ENCODE data around the gene TRAF2.

Gene TRAF2

DNA sequence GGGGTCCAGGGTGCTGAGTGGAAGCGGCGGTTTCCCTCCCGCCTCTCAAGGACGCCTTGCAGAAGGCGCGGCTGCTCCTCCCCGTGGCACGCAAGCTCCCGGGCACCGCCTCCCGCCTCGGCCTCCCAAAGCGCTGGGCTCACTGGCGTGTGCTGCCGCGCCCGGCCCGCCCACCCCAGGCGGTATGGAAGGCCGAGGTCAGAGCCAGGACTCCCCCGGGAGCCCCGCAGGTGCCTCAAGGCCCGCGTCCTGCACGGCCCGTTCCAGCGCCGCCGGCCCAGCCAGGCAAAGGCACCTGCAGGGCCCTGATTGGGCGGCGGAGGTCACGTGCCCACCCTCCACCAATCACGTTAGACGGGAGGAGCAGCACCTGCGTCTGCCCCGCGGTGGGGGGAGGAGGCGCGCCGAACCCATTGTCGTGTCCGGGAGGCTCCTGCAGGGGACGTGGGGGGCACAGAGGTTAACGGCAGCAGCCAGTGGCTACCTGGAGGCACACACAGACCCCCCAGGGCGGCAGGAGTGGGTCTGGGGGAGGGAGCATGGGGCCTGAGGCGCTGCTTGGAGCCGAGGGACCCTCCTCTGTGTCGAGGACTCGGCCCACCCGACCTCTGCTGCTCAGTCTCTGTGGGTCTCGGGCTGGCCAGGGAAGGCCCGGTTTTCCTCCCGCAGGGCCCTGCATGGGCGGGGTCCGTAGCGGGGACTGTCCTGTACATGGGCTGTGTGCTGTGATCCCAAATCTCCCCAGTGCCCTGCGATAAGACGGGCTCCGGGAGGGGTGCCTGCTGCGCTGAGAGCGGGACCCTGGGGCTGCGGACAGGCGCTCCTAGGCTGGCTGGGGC, 63.7 kb downstream of the TRAF2 start:
- TF ChIP-seq, protein P1, sequence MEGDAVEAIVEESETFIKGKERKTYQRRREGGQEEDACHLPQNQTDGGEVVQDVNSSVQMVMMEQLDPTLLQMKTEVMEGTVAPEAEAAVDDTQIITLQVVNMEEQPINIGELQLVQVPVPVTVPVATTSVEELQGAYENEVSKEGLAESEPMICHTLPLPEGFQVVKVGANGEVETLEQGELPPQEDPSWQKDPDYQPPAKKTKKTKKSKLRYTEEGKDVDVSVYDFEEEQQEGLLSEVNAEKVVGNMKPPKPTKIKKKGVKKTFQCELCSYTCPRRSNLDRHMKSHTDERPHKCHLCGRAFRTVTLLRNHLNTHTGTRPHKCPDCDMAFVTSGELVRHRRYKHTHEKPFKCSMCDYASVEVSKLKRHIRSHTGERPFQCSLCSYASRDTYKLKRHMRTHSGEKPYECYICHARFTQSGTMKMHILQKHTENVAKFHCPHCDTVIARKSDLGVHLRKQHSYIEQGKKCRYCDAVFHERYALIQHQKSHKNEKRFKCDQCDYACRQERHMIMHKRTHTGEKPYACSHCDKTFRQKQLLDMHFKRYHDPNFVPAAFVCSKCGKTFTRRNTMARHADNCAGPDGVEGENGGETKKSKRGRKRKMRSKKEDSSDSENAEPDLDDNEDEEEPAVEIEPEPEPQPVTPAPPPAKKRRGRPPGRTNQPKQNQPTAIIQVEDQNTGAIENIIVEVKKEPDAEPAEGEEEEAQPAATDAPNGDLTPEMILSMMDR (IDR thresholded peaks at IDR 0.05; ENCODE audit: low read depth, low read length, missing control alignments): no peak
- in situ Hi-C loops (cut with HindIII; ENCODE audit: low pct_ligation_motif_present, low sequenced_read_pairs): loop anchor here (25.0 kb wide), 1 partner anchor 87 kb away; the partner anchor contains the start of genes ABCA2, FUT7 and NPDC1
- H3K36me3 ChIP-seq (replicated peaks): no peaks in the 10 kb centered on the region
- H3K27me3 ChIP-seq (replicated peaks): no peaks in the 10 kb centered on the region
- peak overlapping the region; percentile 53 for H3K4me3 ChIP-seq (ENCODE audit: low read depth, low read length)
- H3K27ac ChIP-seq: no peak overlapping the region
- peak; percentile 81 for DNase-seq

DNA sequence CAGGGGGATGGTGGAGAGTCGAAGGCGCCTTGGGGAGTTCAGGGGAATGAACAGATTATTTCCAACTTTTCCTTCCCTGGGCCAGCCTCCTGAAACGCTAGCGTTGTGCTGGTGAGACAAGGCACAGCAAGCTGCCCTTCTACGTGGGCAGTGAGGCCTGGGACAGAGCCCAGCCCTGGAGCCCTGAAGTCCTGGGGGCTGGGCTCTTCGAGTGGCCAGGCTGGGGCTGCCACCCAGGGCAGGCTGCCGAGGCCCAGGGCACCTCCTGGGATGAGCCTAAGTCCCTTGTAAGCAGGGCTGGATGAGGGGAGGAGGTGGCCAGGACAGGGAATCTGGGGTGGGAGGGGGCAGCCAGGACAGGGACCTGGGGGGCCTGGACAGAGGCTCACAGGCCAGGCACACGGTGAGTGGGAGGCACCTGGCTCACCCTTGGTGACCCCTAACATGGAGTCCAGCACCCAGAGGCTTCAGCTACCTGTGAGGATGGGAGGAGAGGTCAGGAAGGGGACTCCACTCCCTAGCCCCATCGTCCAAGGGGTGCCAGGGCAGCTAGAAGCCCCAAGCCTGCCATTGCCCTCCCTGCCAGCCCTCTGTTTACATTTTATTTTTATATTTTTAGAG, 64.5 kb downstream of the TRAF2 start:
- Histone ChIP-seq H3K4me3 (ENCODE audit: low read depth, low read length) (peak overlapping the region; percentile 53), H3K27me3 (replicated peaks) (no peaks in the 10 kb centered on the region), H3K27ac (no peak overlapping the region), H3K36me3 (replicated peaks) (no peaks in the 10 kb centered on the region)
- TF ChIP-seq, protein P1 (IDR thresholded peaks at IDR 0.05; ENCODE audit: low read depth, low read length, missing control alignments): no peak
- in situ Hi-C loops (cut with HindIII; ENCODE audit: low pct_ligation_motif_present, low sequenced_read_pairs): no loop called here
- DNase-seq: no peak

DNA sequence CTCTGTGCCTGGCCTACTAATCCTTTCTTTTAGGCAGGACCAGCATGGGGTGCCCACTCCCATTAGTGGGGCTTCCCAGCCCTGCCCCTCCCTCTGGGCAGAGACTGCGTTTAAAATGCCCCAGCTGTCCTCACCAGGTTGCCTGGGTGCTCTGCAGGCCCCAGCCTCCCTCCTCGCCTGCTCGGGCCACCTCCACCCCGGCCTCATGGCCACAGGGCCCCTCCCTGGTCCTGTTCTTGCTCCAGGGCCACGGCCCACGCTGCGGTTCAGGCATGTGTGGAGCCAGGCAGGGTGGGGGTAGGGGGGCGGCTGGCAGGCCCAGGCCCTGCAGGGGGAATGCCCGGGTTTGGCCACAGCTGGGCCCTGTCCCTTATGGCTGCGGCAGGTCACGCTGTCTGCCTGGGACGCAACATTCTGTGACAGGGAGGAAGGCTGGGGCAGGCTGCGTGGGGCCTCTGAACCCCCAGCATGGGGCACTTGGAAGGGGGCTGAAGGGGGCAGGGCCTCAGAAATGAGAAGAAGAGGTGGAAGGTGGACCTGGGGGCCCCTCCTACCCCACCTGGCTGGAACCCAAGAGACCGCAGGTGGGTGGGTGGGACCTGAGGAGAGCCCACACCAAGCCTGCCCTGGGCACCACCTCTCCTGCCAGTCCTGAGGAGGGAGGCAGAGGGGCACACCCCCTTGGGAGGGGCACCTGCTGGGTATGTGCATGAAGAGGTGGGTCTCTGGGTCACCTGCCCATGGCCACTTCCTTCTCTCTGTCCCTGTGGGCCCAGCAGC, 65.4 kb downstream of the TRAF2 start, which contains the start of gene LCN12:
TSS of gene LCN12 (plus strand) at position 733 of the 780 bp plus-strand sequence. CDS start 55 bp downstream, outside the sequence.
- no peak within 1 kb of the TSS for H3K27ac ChIP-seq
- H3K36me3 ChIP-seq (replicated peaks): no peaks in the 10 kb centered on the region
- H3K4me3 ChIP-seq (ENCODE audit: low read depth, low read length): no peak within 1 kb of the TSS
- H3K27me3 ChIP-seq (replicated peaks): no peaks in the 10 kb centered on the region
- DNase-seq: no peak
- in situ Hi-C loops (cut with HindIII; ENCODE audit: low pct_ligation_motif_present, low sequenced_read_pairs): no loop called here
- TF ChIP-seq, protein P1 (IDR thresholded peaks at IDR 0.05; ENCODE audit: low read depth, low read length, missing control alignments): no peak

DNA sequence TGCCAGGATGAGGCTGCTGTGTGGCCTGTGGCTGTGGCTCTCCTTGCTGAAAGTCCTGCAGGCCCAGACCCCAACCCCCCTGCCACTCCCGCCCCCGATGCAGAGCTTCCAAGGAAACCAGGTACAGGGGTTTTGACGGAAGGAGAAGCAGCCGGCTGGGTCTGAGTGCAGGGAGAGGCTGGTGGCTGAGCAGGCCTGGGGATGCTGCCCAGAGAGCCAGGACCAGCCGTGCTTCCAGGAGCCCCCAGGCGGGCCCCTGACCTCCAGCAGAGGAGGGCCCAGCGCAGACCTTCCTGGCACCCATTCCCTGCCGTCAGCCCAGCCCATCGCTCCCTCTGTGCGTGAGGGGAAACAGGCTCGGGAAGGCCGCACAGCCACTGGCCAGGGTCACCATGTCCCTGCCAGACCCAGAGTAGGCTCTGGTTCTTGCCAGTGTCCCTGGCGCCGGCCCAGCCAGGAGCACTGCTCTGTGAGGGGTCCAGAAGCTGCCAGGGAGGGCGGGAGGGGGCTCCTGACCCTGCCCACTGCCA, 66.1 kb downstream of the TRAF2 start:
- Histone ChIP-seq H3K4me3 (ENCODE audit: low read depth, low read length) (no peak overlapping the region), H3K36me3 (replicated peaks) (no peaks in the 10 kb centered on the region), H3K27ac (no peak overlapping the region), H3K27me3 (replicated peaks) (no peaks in the 10 kb centered on the region)
- no peak for DNase-seq
- TF ChIP-seq, protein P1 (IDR thresholded peaks at IDR 0.05; ENCODE audit: low read depth, low read length, missing control alignments): no peak
- in situ Hi-C loops (cut with HindIII; ENCODE audit: low pct_ligation_motif_present, low sequenced_read_pairs): no loop called here

DNA sequence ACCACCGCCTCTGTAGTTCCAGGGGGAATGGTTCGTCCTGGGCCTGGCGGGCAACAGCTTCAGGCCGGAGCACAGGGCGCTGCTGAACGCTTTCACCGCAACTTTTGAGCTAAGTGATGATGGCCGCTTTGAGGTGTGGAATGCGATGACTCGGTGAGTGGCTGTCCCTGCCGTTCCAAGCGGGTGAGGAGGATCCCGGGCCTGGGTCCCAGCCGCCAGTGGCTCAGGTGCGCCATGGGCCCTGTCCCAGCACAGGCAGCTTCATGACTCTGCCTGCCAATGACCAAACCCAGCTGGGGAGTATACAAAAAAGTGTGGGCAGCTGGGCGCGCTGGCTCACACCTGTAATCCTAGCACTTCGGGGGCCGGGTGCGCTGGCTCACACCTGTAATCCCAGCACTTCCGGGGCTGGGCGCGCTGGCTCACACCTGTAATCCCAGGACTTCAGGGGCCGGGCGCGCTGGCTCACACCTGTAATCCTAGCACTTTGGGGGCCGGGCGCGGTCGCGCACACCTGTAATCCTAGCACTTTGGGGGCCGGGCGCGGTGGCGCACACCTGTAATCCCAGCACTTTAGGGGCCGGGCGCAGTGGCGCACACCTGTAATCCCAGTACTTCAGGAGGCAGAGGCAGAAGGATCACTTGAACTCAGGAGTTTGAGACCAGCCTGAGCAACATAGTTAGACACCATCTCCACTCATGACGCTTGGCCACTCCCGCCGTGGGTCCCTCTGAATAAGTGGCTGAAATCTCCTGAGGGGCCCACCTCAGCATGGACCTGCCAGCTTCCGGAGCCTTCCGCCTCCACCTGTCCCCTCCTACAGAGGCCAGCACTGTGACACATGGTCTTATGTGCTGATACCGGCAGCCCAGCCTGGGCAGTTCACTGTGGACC, 66.8 kb downstream of the TRAF2 start:
- Histone ChIP-seq H3K27ac (no peak overlapping the region), H3K27me3 (replicated peaks) (no peaks in the 10 kb centered on the region), H3K36me3 (replicated peaks) (no peaks in the 10 kb centered on the region), H3K4me3 (ENCODE audit: low read depth, low read length) (no peak overlapping the region)
- TF ChIP-seq, protein P1 (IDR thresholded peaks at IDR 0.05; ENCODE audit: low read depth, low read length, missing control alignments): no peak
- in situ Hi-C loops (cut with HindIII; ENCODE audit: low pct_ligation_motif_present, low sequenced_read_pairs): no loop called here
- DNase-seq: no peak

All from brain microvascular endothelial cell (primary cell).